Erythroblast (primary cell): ENCODE data around the gene TMC1.

Source experiments
- GATA1 ChIP-seq: IDR thresholded peaks from 2 replicates; pipeline ENCODE4 v1.6.1; 2011; ENCODE audit warnings: low read depth, mild to moderate bottlenecking, control low read depth, low read length, moderate library complexity
- POLR2A ChIP-seq: IDR thresholded peaks from 2 replicates; pipeline ENCODE4 v1.6.1; 2011; ENCODE audit warnings: mild to moderate bottlenecking, low read length

DNA sequence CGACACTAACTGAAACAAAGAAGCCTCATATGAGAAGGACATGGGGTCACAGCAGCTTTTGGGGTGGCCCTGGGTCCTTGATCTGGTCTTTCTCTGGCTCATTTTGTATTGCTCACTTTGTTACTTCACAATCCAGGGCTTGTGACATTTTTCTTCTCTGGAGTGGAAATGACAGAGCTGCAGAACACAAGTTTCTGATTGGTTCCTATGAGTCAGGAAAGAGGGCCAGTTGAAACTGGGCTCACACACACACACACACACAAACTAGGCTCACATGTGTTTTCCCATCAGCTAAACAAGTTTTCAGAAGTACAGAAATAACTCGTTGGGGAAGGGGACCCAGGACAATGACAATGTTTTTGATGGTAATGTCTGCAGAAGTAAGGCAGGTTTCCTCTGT is 54.3 kb downstream of the TMC1 start:
- TF ChIP-seq POLR2A (no peak), GATA1 (no peak)
